AG04449 (cell line): ENCODE measurements around the gene PRKCZ.

ENCODE experiments used
- CTCF ChIA-PET: fragments of 350-600 bp; formaldehyde crosslinking; extraction: SDS; loops from one replicate; lab custom pipeline; 2021; ENCODE audit warnings: antibody characterized with exemption; lab: Yijun Ruan, JAX
- POLR2A ChIA-PET: fragments of 400-600, 350-600 bp; formaldehyde crosslinking; extraction: SDS; loops from one replicate; lab custom pipeline; 2020; ENCODE audit warnings: antibody characterized with exemption, inconsistent platforms; lab: Yijun Ruan, JAX
- DNase-seq: peaks from one replicate; pipeline ENCODE4 v3.0.0-alpha.2; 2010; ENCODE audit warnings: low read depth, low spot score
- H3K4me3 ChIP-seq: 2 replicates; pipeline ENCODE4 v1.5.1; 2011; ENCODE audit warnings: low read depth, mild to moderate bottlenecking, control low read depth, low read length
- CTCF ChIP-seq: IDR thresholded peaks from one replicate; pipeline ENCODE4 v1.5.1; 2011; ENCODE audit warnings: mild to moderate bottlenecking, moderate library complexity, low read length, control low read depth, inconsistent platforms; ENCODE audit not compliant: insufficient read depth; ENCODE audit errors: missing control alignments

The PRKCZ gene

GRCh38 chr1:2074944-2075740, 24.9 kb downstream of the PRKCZ start:
- POLR2A ChIA-PET: no interaction called here
- DNase-seq: no peak
- CTCF ChIA-PET: no interaction called here
- no peak overlapping the region for H3K4me3 ChIP-seq
- TF ChIP-seq CTCF: no peak

- TF ChIP-seq CTCF: no peak
- H3K4me3 ChIP-seq: no peak overlapping the region
- DNase-seq: no peak
- ChIA-PET POLR2A (no interaction called here), CTCF (interaction anchor here (1.3 to 1.5 kb wide), 2 partner anchors 13 to 16 kb away, joined by 4 to 5 read pairs; no protein-coding TSS in a partner anchor)
Measured at GRCh38 chr1:2076826-2077225, 26.6 kb downstream of the PRKCZ start.

- no peak for TF ChIP-seq CTCF
- H3K4me3 ChIP-seq: no peak overlapping the region
- CTCF ChIA-PET: interaction anchor here (1.5 to 1.9 kb wide), 2 partner anchors 15 to 33 kb away, joined by 5 read pairs; no protein-coding TSS in a partner anchor
- DNase-seq: no peak
- POLR2A ChIA-PET: no interaction called here
Measured at GRCh38 chr1:2078170-2078569, 28.0 kb downstream of the PRKCZ start.

GRCh38 chr1:2079396-2080085, 29.3 kb downstream of the PRKCZ start:
- no peak for DNase-seq
- no peak overlapping the region for H3K4me3 ChIP-seq
- CTCF ChIA-PET: interaction anchor here (1.9 kb wide), 1 partner anchor 35 kb away, joined by 5 read pairs; no protein-coding TSS in a partner anchor
- POLR2A ChIA-PET: no interaction called here
- no peak for TF ChIP-seq CTCF

GRCh38 chr1:2080140-2080539, 29.9 kb downstream of the PRKCZ start:
- DNase-seq: no peak
- no peak for TF ChIP-seq CTCF
- ChIA-PET POLR2A (no interaction called here), CTCF (no interaction called here)
- H3K4me3 ChIP-seq: no peak overlapping the region

GRCh38 chr1:2080884-2081283, 30.7 kb downstream of the PRKCZ start:
- ChIA-PET CTCF (no interaction called here), POLR2A (no interaction called here)
- no peak for DNase-seq
- H3K4me3 ChIP-seq: no peak overlapping the region
- no peak for TF ChIP-seq CTCF
